NCI-H510A treated with DMSO at 0.1 percent for 48 hours (cell line): ENCODE results near the gene IRS1.

Experiments used
- DNase-seq: peaks from one replicate; lab custom pipeline; 2025; lab: John Stamatoyannopoulos, UW

Gene IRS1

GRCh38 chr2:226726546-226726945 is 73.1 kb downstream of the IRS1 start:
- DNase-seq = no peak

GRCh38 chr2:226725126-226725860 is 74.3 kb downstream of the IRS1 start:
- no peak for DNase-seq

GRCh38 chr2:226721541-226721940 is 78.1 kb downstream of the IRS1 start:
- DNase-seq = no peak

- no peak for DNase-seq
These were observed 78.7 kb downstream of the IRS1 start for GRCh38 chr2:226720948-226721347.

DNA sequence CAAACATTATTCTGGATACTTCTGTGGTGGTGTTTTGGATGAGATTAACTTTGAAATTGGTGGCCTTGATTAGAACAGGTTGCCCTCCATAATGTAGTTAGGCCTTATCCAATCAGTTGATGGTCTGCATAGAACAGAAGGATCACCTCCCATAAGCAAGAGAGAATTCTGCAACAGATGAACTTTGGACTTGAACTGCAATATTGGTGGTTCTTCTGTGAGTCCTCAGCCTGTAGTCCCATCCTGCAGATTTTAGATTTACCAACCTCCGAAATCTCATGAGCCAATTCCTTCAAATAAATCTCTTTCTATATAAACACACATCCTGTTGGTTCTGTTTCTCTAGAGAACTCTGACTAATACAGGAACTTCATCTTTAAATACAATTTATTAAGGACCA is 81.9 kb downstream of the IRS1 start:
- DNase-seq = no peak

DNA sequence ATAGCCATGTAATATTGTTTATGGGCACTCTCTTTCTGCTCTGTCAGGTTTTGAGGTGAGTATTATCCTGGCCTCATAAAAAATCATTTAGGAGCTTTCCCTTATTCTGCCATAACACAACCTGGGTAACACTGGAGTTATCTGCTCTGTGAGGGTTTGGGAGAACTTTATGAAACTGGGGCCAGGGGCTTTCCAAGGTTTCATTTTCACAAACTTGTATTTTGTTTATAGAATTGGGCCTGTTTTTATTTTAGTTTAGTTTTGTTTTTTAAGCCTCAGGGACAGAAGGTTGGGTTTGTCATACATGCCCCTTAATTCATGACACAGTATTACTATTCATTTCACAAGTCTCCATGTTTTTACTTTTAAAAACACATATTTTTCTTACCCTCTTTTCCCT is 83.5 kb downstream of the IRS1 start:
- no peak for DNase-seq

DNA sequence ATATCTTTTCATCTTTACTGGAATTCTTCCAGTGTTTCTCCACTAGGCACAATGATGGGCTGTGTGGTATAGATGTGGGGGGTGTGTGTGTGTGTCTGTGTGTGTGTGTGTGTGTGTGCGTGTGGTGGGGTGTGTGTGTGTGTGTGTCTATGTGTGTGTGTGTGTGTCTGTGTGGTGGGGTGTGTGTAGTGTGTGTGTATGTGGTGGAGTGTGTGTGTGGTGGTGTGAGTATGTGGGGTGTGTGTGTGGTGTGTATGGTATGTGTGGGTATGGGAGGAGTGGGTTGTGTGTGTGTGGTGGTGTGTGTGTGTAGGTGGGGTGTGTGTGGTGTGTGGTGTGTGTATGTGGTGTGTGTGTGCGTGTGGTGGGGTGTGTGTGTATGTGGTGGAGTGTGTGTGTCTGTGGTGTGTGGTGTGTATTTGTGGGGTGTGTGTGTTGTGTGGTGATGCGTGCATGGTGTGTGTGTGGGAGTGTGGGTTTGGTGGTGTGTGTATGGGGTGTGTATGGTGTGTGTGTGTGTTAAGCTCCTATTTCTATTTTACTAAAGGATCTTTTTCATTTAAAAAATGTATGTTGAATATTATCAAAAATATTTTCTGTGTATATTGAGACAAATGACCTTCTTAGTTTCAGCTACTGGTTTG is 84.2 kb downstream of the IRS1 start:
- no peak for DNase-seq

GRCh38 chr2:226712941-226713340 is 86.7 kb downstream of the IRS1 start:
- DNase-seq = no peak

DNA sequence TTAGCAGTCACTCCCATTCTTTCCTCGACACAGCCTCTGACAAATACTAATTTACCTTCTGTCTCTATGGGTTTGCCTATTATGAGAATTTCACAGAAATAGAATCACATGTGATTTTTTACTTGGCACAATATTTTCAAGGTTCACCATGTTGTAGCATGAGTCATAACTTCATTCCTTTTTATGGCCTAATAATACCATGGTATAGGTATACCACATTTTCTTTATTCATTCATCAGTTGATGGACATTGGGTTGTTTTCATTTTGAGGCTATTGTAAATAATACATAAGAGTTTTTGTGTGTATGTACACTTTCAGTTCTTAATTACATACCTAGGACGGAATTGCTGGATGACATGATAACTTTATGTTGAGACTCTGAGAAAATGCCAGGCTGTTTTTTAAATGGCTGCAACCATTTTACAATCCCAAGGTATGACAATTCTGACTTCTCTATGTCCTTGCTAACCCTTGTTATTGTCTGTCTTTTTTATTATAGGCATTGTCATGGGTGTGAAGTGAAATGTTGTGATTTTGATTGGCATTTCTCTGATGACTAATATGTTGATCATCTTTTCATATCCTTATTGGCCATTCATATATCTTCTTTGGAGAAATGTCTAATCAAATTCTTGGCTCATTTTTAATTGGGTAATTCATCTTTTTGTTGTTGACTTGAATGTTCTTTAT is 87.9 kb downstream of the IRS1 start:
- DNase-seq = no peak

- DNase-seq = no peak
These were observed 92.1 kb downstream of the IRS1 start for GRCh38 chr2:226707499-226707898.

GRCh38 chr2:226705965-226706364 is 93.7 kb downstream of the IRS1 start:
- no peak for DNase-seq

DNA sequence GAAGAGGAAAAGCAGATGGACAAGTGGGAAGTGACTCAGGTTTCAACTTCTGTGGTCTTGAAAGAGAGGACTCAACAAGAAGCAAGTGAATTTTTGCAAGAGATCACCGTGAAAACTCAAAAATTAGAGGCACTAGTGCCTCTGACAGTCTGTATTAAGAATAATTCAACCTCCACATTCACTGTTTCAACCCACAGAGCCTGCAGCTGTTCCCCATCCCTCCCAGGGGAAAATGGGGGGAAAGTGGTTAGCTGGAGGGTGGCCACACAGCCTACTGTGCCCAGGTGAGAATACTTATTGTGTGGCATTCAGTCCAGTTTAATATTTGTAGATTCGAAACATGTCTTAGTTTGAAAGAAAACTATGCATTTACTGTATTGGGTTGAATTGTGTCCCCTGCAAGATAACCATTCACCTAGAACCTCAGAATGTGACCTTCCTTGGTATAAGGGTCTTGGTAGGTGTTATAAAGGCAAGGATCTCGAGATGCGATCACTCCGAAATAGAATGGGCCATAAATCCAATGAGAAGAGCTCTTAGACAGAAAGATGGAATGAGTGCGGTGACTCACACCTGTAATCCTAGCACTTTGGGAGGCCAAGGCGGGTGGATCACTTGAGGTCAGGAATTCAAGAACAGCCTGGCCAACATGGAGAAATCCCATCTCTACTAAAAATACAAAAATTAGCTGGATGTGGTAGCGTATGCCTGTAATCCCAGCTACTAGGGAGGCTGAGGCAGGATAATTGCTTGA is 94.3 kb downstream of the IRS1 start:
- no peak for DNase-seq

GRCh38 chr2:226703514-226703913 is 96.1 kb downstream of the IRS1 start:
- no peak for DNase-seq

- DNase-seq = no peak
These were observed 97.2 kb downstream of the IRS1 start for GRCh38 chr2:226702376-226702775.

- DNase-seq = no peak
These were observed 98.6 kb downstream of the IRS1 start for GRCh38 chr2:226701052-226701451.

GRCh38 chr2:226699321-226699720 is 100.3 kb downstream of the IRS1 start:
- DNase-seq = no peak

DNA sequence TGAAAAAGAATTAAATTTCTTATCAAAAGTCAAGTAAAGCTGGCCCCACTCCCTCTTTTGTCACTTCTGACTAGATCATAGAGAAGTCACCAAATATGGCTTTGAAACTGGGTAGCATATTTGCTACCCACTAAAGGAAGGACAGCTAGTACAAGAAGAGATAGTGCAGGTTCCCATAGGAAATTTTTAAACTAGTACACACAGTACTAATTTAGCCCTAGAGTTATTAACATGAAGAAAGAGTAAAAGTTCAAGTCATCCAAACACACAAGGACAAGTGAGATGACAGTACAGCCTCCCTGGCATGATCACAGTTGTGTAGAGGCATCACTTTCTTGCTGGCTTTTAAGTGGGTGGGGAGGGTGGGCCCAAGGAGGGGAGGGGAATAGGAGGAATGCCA is 100.9 kb downstream of the IRS1 start:
- DNase-seq = no peak

- DNase-seq = no peak
These were observed 104.9 kb downstream of the IRS1 start for GRCh38 chr2:226694586-226695284.

DNA sequence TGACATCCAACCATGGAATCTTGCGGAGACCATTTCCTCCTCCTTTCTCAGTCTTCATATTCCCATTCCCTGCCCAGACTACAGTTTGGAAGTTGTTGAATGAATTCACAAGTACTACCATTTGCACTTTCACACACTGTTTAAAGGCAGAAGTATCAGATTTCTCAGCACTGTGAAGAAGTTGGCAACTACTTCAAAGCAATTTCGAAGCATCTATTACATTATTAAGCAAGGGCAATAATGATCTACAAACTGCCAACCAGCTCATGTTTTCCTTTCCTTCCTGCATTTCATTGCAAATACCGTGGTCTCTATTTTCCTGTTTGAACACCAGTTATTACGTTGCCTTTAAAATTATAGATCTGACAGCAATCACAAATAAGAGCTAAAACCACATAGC is 105.5 kb downstream of the IRS1 start:
- DNase-seq = peak; percentile 9

DNA sequence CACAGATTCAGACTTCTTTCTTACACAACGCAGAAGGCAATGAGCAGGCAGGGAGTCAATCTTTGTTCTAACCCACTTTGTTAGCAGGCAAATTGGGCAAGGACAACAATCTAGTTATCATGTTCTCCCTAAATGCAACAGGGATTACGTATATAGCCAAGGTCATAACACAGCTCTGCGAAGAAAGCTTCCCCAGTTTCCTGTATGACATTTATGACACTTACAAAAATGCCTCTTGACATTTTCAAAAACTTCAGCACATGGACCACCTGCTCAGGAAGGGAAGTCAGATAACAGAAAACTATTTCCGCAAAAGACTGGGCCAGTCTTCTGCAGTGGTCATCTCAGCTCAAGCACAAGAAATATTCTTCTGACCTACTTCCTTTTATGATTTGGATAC is 106.1 kb downstream of the IRS1 start:
- DNase-seq = no peak

- no peak for DNase-seq
These were observed 107.0 kb downstream of the IRS1 start for GRCh38 chr2:226692521-226693126.

- DNase-seq = peak; percentile 5
These were observed 108.4 kb downstream of the IRS1 start for GRCh38 chr2:226691255-226691654.
